Central memory CD8-positive, alpha-beta T cell (primary cell): ENCODE results near the gene IQSEC1.

Source experiments
- ATAC-seq: fragments of 150-1000 bp; cut with Tn5 transposase; replicated peaks from 2 replicates; pipeline ENCODE4 v1.10.0; 2022; ENCODE audit warnings: mild to moderate bottlenecking, moderate FRiP score, moderate number of reproducible peaks; ENCODE audit not compliant: poor library complexity, severe bottlenecking; ENCODE audit errors: extremely low read depth
- DNase-seq, 2 donors: peaks; one replicate each; pipeline ENCODE4 v3.0.0; 2021; ENCODE audit warnings: low spot score in 2 of 2
- H3K27ac Mint-ChIP-seq: one replicate; pipeline ENCODE4 v1.8.0; 2022; ENCODE audit warnings: low read depth, mild to moderate bottlenecking, moderate library complexity, mixed read lengths
- H3K27me3 Mint-ChIP-seq: one replicate; pipeline ENCODE4 v1.8.0; 2022; ENCODE audit warnings: mixed read lengths
- H3K36me3 Mint-ChIP-seq: one replicate; pipeline ENCODE4 v1.8.0; 2022; ENCODE audit warnings: mild to moderate bottlenecking, moderate library complexity, mixed read lengths; ENCODE audit not compliant: insufficient read depth
- H3K4me1 Mint-ChIP-seq: one replicate; pipeline ENCODE4 v1.8.0; 2022; ENCODE audit warnings: mixed read lengths
- H3K4me3 Mint-ChIP-seq: one replicate; pipeline ENCODE4 v1.8.0; 2022; ENCODE audit warnings: mild to moderate bottlenecking, moderate library complexity, mixed read lengths
- H3K9me3 Mint-ChIP-seq: one replicate; pipeline ENCODE4 v1.8.0; 2022; ENCODE audit warnings: mixed read lengths

IQSEC1 gene

DNA sequence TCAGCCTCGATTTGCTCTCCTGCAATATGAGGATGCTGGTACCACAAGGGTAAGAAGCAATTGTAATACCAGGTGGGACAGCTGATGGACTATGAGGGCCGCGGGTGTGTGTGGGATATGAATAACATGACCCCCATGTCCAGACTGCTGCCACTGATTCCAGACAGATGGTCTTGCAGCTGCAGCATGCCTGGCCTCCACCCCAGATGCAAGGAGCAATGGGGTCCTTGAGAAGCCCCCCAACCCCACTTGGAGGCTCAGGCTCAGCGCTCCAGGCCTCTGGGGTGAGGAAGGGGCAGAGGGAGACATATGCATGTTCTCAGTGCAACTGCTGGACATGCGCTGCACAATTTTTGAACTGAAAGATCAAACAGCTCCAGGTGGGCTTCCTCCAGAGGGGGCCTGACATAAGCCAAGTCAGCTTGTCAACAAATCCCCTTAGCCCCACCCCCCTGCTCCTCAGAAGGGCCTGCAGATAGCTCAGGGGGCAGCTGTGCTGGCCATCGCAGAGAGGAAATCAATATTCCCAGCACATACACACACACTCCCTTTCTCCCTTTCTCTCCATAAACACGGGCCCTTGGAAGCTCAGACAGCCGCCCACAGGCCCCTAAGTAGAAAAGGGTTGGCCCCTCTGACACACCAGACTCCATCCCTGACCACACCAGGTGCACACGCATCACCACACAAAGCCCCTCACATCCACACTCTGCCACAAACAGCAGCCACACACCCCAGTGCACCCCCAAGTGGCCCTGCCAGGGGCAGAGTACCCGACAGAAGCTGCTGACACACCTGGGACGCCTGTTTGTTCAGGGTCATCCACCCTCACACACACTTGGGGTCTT, 107.0 kb downstream of the IQSEC1 start:
- DNase-seq: no peak
- ATAC-seq: no peak
- peak overlapping the region; percentile 64 for H3K4me3 Mint-ChIP-seq
- peaks cover 89% of the 10 kb centered on the region for H3K4me1 Mint-ChIP-seq
- no peaks in the 10 kb centered on the region for H3K9me3 Mint-ChIP-seq
- peaks cover 7% of the 10 kb centered on the region for H3K36me3 Mint-ChIP-seq
- H3K27ac Mint-ChIP-seq: peak overlapping the region; percentile 54
- no peaks in the 10 kb centered on the region for H3K27me3 Mint-ChIP-seq

DNA sequence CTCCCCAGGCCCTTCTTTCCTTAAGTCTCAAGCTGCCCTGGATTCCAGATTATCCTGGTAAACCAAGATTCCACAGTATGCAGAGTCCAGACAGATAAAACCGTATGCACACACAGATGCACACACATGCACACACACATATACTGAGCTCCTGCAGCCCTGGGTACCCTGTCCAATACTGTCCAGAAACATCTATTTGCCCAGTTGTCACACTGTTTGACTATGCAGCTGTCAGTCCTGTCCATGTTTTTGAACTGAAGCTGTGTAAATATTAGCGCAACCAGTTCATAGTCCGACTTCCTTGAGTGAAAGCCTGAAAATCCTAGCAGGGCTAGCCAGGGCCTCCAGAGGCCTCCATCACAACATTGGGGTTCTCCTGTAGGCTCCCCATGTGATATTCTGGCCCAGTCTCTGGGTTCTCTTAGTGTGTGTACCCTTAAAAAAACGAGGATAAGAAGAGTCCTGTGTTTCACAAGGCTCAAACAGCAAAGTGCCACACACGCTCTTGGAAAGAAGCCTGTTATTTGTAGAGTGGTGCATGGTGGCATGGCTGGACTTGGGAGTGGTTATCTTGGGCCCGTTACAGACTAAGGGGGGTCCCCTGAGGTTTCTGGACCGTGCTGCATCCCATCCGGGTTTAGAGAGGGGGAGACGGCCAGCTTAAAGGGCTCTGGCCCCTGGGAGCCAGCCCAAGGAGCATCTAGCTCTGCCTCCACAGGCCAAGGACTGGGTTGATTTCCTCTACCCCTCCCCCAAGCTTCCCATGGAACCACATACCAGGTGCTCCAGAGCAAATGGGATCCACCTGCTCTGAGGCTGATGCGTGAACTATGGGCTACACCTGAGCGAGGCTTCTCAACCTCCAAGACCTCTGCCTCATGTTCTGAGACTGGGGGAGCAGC, 108.3 kb downstream of the IQSEC1 start:
- no peak for DNase-seq
- Mint-ChIP-seq H3K27ac (peak overlapping the region; percentile 22), H3K4me3 (peak overlapping the region; percentile 64), H3K27me3 (no peaks in the 10 kb centered on the region), H3K9me3 (no peaks in the 10 kb centered on the region), H3K4me1 (peaks cover 88% of the 10 kb centered on the region), H3K36me3 (peaks cover 6% of the 10 kb centered on the region)
- ATAC-seq: no peak

DNA sequence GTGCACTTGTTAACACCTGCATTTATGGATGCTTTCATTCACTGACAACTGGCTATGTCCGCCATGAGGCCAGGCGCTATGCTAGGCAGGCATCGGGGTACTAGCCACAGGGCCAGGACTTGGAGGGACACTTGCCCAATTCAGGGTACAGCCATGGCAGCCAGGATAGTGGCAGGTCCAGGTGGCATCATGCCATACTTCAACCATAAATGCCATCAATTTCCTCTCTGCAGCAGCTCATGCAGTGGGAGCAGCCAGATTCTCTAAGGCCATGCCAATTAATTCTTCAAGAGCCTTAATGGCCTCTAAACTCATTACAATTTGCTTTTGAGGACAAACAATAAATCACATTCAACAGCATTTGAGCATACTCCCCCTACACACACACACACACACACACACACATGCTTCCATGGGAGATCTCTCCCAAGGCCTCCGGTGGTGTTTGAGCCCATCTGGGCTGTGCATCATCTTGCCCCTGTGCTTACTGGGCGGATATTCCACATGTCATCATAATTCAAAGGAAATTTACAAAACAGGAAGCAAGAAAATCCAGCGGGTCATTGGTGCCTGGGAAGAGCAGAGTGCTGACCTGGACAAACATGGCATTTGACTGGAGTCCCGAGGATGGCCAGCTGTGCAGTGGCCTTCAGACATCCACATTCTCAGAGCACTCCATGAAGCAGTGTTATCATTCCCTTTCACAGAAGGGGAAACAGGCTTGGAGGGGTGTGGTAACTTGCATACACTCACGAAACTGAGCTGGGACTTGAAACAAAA, 109.1 kb downstream of the IQSEC1 start:
- no peak for ATAC-seq
- H3K4me1 Mint-ChIP-seq: peaks cover 84% of the 10 kb centered on the region
- no peaks in the 10 kb centered on the region for H3K9me3 Mint-ChIP-seq
- H3K4me3 Mint-ChIP-seq: peak overlapping the region; percentile 64
- H3K27me3 Mint-ChIP-seq: no peaks in the 10 kb centered on the region
- H3K36me3 Mint-ChIP-seq: peaks cover 6% of the 10 kb centered on the region
- H3K27ac Mint-ChIP-seq: peak overlapping the region; percentile 56
- no peak for DNase-seq

DNA sequence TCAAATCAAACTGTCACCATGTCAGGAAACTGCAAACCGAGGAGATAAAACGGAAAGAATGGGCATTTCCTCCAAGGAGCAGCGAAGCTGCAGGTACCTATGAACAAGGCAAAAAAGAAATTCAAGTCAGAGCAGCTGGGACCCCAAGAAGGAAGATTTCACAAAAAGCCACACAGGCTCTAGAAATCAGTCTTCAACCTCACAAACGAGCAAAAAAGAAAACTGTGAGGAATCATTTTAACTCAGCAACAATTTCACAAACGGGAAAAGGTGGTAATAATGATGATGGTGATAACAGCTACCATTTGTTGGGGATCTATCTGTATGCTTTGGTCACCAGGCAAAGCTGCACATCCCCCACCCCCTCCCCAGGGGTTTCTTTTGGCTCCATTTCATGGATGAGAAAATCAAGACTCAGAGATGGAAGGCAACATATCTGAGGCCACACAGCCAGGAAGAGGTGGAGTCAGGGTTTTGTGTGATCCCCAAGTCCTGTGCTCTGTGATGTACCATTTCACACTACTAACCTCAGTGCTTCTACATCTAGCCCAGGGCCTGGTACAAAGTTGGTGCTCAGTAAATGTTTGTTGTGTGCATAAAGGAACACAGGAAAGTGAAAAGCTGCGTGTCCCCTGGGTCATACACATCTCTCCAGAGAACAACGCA, 109.9 kb downstream of the IQSEC1 start:
- DNase-seq (no peak), ATAC-seq (peak; percentile 55)
- Mint-ChIP-seq H3K27ac (peak overlapping the region; percentile 56), H3K27me3 (no peaks in the 10 kb centered on the region), H3K36me3 (peaks cover 4% of the 10 kb centered on the region), H3K9me3 (no peaks in the 10 kb centered on the region), H3K4me3 (peak overlapping the region; percentile 64), H3K4me1 (peaks cover 84% of the 10 kb centered on the region)

DNA sequence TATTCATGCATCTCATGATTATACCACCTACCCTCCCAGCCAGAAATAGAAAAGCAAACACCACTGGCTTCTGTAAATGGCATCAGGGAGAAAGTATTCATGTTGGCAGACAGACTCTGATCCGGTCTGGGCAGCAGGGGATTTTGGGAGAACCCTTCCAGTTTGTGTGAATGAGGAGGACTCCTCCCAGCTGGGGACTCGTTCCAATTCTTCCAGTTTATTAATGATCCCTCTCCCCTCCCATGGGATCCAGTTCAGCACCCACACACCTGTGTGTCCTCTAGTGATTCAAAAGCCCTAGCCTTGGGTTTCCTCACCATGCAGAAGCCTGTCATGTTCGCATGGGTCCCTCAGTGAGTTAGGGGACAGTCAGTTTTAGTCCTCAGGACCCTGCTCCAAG, 110.9 kb downstream of the IQSEC1 start:
- peak overlapping the region; percentile 64 for H3K4me3 Mint-ChIP-seq
- H3K9me3 Mint-ChIP-seq: no peaks in the 10 kb centered on the region
- no peak for ATAC-seq
- H3K27ac Mint-ChIP-seq: peak overlapping the region; percentile 56
- H3K4me1 Mint-ChIP-seq: peaks cover 84% of the 10 kb centered on the region
- DNase-seq: no peak
- no peaks in the 10 kb centered on the region for H3K27me3 Mint-ChIP-seq
- H3K36me3 Mint-ChIP-seq: peaks cover 4% of the 10 kb centered on the region

DNA sequence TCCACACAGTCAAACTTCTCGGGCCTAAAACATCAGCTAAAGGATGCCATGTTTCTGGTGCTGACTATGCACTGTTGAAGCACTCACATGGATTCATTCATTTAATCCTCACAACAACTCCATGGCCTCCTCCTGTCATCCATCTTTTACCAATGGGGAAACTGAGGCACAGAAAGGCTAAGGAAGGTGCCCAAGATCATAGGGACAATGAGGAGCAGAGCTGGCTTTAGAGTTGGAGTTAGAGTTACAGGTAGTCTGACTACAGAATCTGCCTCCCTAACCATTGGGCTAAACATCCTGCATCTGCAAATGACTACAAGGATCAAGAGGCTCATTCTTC, 111.6 kb downstream of the IQSEC1 start:
- H3K9me3 Mint-ChIP-seq: no peaks in the 10 kb centered on the region
- no peak for ATAC-seq
- no peaks in the 10 kb centered on the region for H3K27me3 Mint-ChIP-seq
- H3K36me3 Mint-ChIP-seq: peaks cover 5% of the 10 kb centered on the region
- peak overlapping the region; percentile 44 for H3K27ac Mint-ChIP-seq
- H3K4me3 Mint-ChIP-seq: no peak overlapping the region
- DNase-seq: no peak
- H3K4me1 Mint-ChIP-seq: peaks cover 84% of the 10 kb centered on the region

DNA sequence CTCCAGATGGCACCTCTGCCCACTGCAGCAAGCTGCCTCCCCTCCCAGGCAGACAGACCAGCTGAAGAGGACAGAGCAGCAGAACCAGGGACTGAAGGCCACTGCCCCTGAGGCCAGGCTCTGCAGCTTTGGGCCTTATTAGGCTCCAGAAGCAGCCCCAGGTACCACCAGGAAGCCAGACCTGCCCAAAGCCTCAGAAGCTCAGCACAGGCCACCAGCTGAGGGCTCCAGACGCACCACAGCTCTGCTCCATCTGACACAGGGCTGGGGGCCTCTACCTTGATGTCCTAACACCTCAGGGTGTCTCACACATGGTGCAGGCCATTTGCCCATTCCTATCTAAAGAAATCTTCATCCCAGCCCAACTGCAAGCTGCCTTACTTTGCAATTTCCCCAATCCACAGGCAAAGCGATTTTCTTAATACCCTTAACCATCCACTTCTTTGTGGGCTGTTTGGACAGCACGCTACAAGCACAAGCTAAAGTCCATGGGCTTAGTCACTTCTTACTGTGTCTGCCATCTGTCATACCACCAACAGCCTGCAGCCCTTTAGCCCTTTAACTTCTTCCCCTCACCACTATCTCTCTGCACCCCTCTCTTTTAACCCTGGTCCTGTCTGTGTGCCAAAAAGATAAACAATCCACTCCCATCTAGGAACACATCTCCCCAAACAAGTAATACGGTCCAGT, 112.1 kb downstream of the IQSEC1 start:
- ATAC-seq (no peak), DNase-seq (no peak)
- peaks cover 84% of the 10 kb centered on the region for H3K4me1 Mint-ChIP-seq
- no peaks in the 10 kb centered on the region for H3K9me3 Mint-ChIP-seq
- H3K4me3 Mint-ChIP-seq: no peak overlapping the region
- H3K27me3 Mint-ChIP-seq: no peaks in the 10 kb centered on the region
- H3K36me3 Mint-ChIP-seq: peaks cover 5% of the 10 kb centered on the region
- H3K27ac Mint-ChIP-seq: peak overlapping the region; percentile 69

DNA sequence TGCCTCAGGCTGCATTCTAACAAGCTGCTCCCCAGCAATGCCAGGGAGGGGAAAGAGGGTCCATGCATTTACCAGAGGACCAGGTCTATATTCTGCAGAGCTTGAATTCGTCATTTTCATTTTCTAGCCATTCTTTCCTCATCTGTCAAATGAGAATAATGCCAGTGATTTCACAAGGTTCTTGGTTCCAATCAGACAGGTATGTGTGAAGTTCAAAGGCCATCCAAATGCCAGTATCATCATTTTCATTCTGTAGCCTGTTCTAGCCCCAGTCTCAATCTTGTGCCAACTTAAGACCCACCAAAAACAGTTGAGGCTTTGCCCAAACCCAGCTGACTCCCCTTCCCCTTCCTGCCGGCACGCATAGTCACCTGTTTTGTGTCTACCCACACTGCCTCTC, 112.7 kb downstream of the IQSEC1 start:
- peaks cover 82% of the 10 kb centered on the region for H3K4me1 Mint-ChIP-seq
- DNase-seq: no peak
- H3K9me3 Mint-ChIP-seq: no peaks in the 10 kb centered on the region
- peak overlapping the region; percentile 69 for H3K27ac Mint-ChIP-seq
- peaks cover 5% of the 10 kb centered on the region for H3K36me3 Mint-ChIP-seq
- H3K27me3 Mint-ChIP-seq: no peaks in the 10 kb centered on the region
- ATAC-seq: no peak
- H3K4me3 Mint-ChIP-seq: no peak overlapping the region

DNA sequence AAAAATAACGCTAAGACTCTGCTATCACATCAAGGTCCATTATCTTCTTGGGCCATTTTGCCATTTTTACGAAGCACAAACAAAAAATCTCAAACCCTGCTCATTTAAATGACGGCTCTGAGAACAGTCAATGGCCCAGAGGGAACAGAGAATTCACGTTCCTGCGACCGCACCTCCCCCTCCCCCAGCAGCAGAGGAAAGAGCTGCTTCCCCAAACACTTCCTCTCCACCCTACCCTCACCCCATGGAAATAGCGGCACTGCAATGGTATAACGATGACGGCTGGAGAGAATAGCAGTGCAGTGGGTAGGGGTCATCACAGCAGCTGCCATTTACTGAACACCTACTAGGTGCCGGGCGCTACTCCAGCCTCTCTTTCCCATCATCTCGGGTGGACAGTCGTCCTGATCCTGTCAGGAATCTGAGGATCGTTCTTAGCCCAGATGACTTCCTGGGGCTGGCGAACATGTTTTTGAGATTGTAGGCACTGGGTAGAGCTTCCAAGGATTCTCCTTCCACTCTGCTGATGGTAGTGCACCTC, 113.3 kb downstream of the IQSEC1 start:
- Mint-ChIP-seq H3K27ac (peak overlapping the region; percentile 69), H3K4me3 (no peak overlapping the region), H3K9me3 (no peaks in the 10 kb centered on the region), H3K27me3 (no peaks in the 10 kb centered on the region), H3K4me1 (peaks cover 78% of the 10 kb centered on the region), H3K36me3 (peaks cover 5% of the 10 kb centered on the region)
- DNase-seq (no peak), ATAC-seq (no peak)

DNA sequence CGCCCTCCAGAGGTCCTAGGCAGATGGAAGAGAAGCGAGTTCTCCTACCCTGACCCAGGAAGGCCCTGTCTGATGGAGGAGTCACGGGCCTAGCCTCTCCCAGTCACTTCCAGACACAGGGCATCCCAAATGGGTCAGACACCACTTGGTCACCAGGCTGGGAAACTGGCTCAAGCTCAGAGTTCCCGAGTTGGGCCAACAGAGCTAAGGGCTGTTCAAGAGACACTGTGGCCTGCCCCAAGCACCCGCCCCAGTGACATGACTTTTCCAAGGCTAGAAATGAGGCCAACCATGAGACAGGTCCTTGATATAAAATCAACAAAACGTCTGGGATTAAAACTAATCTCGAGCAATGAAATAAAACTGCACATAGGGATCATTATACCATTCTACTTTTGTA, 113.8 kb downstream of the IQSEC1 start:
- Mint-ChIP-seq H3K36me3 (peaks cover 5% of the 10 kb centered on the region), H3K4me3 (no peak overlapping the region)

More for the DNA sequence above, 113.8 kb downstream of the IQSEC1 start:
- Mint-ChIP-seq H3K27ac (peak overlapping the region; percentile 52), H3K4me1 (peaks cover 78% of the 10 kb centered on the region), H3K9me3 (no peaks in the 10 kb centered on the region), H3K27me3 (no peaks in the 10 kb centered on the region)
- no peak for DNase-seq
- no peak for ATAC-seq
